PC-3 (cell line): ENCODE measurements around the gene FEM1C.

Experiments used
- CTCF ChIP-seq: fragments of 300-600 bp; sonication (generic); conservative IDR thresholded peaks from 2 replicates; pipeline ENCODE4 v1.5.1; 2017; ENCODE audit warnings: antibody characterized with exemption, low read depth, mild to moderate bottlenecking, low read length
- EZH2 ChIP-seq: fragments of 300-600 bp; sonication (generic); IDR thresholded peaks from one replicate; pipeline ENCODE4 v1.6.1; 2017; ENCODE audit warnings: antibody characterized with exemption, mild to moderate bottlenecking, low read length; ENCODE audit not compliant: unreplicated experiment

- TF ChIP-seq CTCF (no peak), EZH2 (no peak)
These were observed 44.1 kb upstream of the FEM1C start for GRCh38 chr5:115588640-115589039.
